HepG2 (cell line): ENCODE data around the gene AMOTL2. TPM values are rescaled to one million over a fixed set of nuclear protein-coding genes. Genes with fewer than 3 reads are reported as not detected.
A peak's percentile ranks its signal among the peaks of the same experiment; 100 is the strongest.

Experiments
- CCDC6 ChIP-seq: sonication (generic); formaldehyde crosslinking; IDR thresholded peaks from 2 replicates; pipeline ENCODE4 v1.8.1; 2022; ENCODE audit warnings: mild to moderate bottlenecking, missing genetic modification reagents, moderate library complexity
- ELF3 ChIP-seq: IDR thresholded peaks from 2 replicates; pipeline ENCODE4 v1.6.1; 2016; ENCODE audit warnings: missing genetic modification reagents, missing compliant biosample characterization
- ERF ChIP-seq: IDR thresholded peaks from 2 replicates; pipeline ENCODE4 v1.6.1; 2018; ENCODE audit warnings: missing biosample characterization, missing genetic modification reagents
- GATAD2A ChIP-seq: IDR thresholded peaks from 2 replicates; pipeline ENCODE4 v1.6.1; 2016
- IRF9 ChIP-seq: sonication (generic); formaldehyde crosslinking; IDR thresholded peaks from 2 replicates; pipeline ENCODE4 v1.8.0; 2022; ENCODE audit warnings: missing genetic modification reagents, mild to moderate bottlenecking, borderline replicate concordance
- KDM5B ChIP-seq: sonication (generic); formaldehyde crosslinking; IDR thresholded peaks from 2 replicates; pipeline ENCODE4 v1.4.0; 2020; ENCODE audit warnings: missing genetic modification reagents, mild to moderate bottlenecking, borderline replicate concordance
- MIER2 ChIP-seq: IDR thresholded peaks from 2 replicates; pipeline ENCODE4 v1.6.1; 2016; ENCODE audit warnings: missing biosample characterization, missing genetic modification reagents
- MTF2 ChIP-seq: sonication (generic); formaldehyde crosslinking; IDR thresholded peaks from 2 replicates; pipeline ENCODE4 v1.5.0; 2020; ENCODE audit warnings: missing genetic modification reagents, borderline replicate concordance
- NFAT5 ChIP-seq: sonication (generic); formaldehyde crosslinking; IDR thresholded peaks from 2 replicates; pipeline ENCODE4 v1.4.0; 2020; ENCODE audit warnings: missing genetic modification reagents
- ONECUT2 ChIP-seq: sonication (generic); formaldehyde crosslinking; IDR thresholded peaks from 2 replicates; pipeline ENCODE4 v1.4.0; 2020; ENCODE audit warnings: missing genetic modification reagents
- PHF20 ChIP-seq: sonication (generic); formaldehyde crosslinking; IDR thresholded peaks from 2 replicates; pipeline ENCODE4 v1.5.0; 2020; ENCODE audit warnings: mild to moderate bottlenecking, missing genetic modification reagents
- RBM39 ChIP-seq: fragments of 200-400 bp; formaldehyde crosslinking; IDR thresholded peaks from one replicate; pipeline ENCODE4 v1.6.1; 2018; ENCODE audit warnings: antibody characterized with exemption, mild to moderate bottlenecking, low read depth, low read length; ENCODE audit not compliant: poor library complexity, severe bottlenecking
- SSRP1 ChIP-seq: IDR thresholded peaks from 2 replicates; pipeline ENCODE4 v1.6.1; 2016; ENCODE audit warnings: control low read depth
- TFAP4 ChIP-seq: sonication (generic); IDR thresholded peaks from 2 replicates; pipeline ENCODE4 v1.6.1; 2016; ENCODE audit warnings: low read depth, borderline replicate concordance
- ZBTB7A ChIP-seq: sonication (generic); formaldehyde crosslinking; IDR thresholded peaks from 2 replicates; pipeline ENCODE4 v1.8.0; 2022; ENCODE audit warnings: mild to moderate bottlenecking, missing genetic modification reagents
- ZNF501 ChIP-seq: sonication (generic); formaldehyde crosslinking; IDR thresholded peaks from 2 replicates; pipeline ENCODE4 v1.5.1; 2020; ENCODE audit warnings: mild to moderate bottlenecking, moderate library complexity, missing genetic modification reagents
- ZNF556 ChIP-seq: sonication (generic); formaldehyde crosslinking; IDR thresholded peaks from 2 replicates; pipeline ENCODE4 v1.4.0; 2020; ENCODE audit warnings: mild to moderate bottlenecking, missing genetic modification reagents, borderline replicate concordance
- ZNF672 ChIP-seq: sonication (generic); formaldehyde crosslinking; IDR thresholded peaks from 2 replicates; pipeline ENCODE4 v1.8.1; 2022; ENCODE audit warnings: missing genetic modification reagents
- ZNF878 ChIP-seq: sonication (generic); formaldehyde crosslinking; IDR thresholded peaks from 2 replicates; pipeline ENCODE4 v1.8.1; 2023; ENCODE audit warnings: mild to moderate bottlenecking, missing genetic modification reagents, moderate library complexity
- polyA plus RNA-seq, 8 experiments: library from polyadenylated mRNA; depleted of rRNA in 3 of 8; stranded (reverse) in 7 of 8; unstranded in 1 of 8; fragments of >200 nt; fragmentation: Illumina TruSeq in 4 of 8; extraction: Trizol in 4 of 8; gene quantifications; 2 replicates each; pipeline versions ENCODE4 v1.2.1 to v1.2.3, GENCODE V29; 2011 to 2016; ENCODE audit warnings: low read depth in 4 of 8, missing spikeins in 1 of 8, mixed read lengths in 1 of 8; ENCODE audit not compliant: insufficient read depth in 1 of 8
- total RNA-seq, 5 experiments: library from RNA; depleted of rRNA; stranded (reverse); fragments of >200 nt; fragmentation: Illumina TruSeq; extraction: Trizol; gene quantifications; 2 replicates each; pipeline ENCODE4 v1.2.3, GENCODE V29; 2016; ENCODE audit warnings: low read depth in 1 of 5
- TF ChIP-seq, protein P1 (sequence below): sonication (generic); formaldehyde crosslinking; IDR thresholded peaks from 2 replicates; pipeline ENCODE4 v1.5.0; 2020; ENCODE audit warnings: missing genetic modification reagents

Gene AMOTL2
- total and polyA plus RNA-seq, 2 of the 13 experiments (the other 11 are each of a cell fraction or from before 2014, with no cell fraction given) = 17.3 to 18.5 TPM

DNA sequence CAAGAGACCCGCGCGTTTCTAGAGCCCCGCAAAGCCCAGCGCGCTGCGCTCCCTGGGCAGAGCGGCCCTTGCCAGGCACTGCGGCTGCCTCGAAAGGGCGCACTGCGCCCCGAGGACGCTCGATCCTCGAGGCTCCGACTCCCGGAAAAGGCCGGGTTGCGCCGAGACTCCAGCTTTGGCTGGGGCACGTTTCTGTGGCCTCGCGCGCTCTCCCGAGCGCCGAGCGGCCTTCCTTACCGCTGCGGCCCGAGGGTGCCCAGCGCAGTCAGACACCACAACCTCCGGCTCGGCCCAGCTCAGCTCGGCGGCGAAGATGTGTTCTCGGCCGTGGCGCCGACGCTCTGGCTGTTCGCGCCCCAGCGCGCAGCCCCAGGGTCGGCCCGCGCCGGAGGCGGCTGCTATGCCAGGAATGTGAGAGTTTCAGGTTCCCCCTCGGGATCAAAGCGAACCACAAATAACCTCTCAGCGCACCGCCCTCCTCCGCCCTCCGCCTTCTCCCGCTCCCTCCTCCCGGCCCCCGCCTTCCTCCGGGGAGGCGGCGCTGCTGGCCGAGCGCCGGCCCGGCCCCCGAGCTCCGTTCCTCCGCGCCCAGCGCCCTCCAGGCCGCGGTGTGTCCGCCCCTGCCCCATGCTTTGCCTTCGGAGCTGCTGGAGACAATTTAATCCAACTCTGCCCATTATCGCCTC is at the start of gene AMOTL2 (continued):
- 0 out of 2 replicates have a peak, but pooled peaks have one; percentile 24 for TF ChIP-seq PHF20 (CRISPR knock-in tag)
- no peak for TF ChIP-seq MIER2
- TF ChIP-seq ZNF556 (CRISPR knock-in tag) = 0 out of 2 replicates have a peak, but pooled peaks have one; percentile 4
- TF ChIP-seq MTF2 (CRISPR knock-in tag) = peak; percentile 78; the same call in 1 of the 2 replicates
- 0 out of 2 replicates have a peak, but pooled peaks have one; percentile 20 for TF ChIP-seq NFAT5
- TF ChIP-seq ONECUT2 = 0 out of 2 replicates have a peak, but pooled peaks have one; percentile 7
- peak; percentile 69; the same call in 1 of the 2 replicates for TF ChIP-seq CCDC6
- peak; percentile 50; the same call in 1 of the 2 replicates for TF ChIP-seq TFAP4
- TF ChIP-seq KDM5B (CRISPR knock-in tag) = peak; percentile 81
- peak; percentile 51; the same call in 1 of the 2 replicates for TF ChIP-seq ERF (CRISPR knock-in tag)
- TF ChIP-seq, protein P1, sequence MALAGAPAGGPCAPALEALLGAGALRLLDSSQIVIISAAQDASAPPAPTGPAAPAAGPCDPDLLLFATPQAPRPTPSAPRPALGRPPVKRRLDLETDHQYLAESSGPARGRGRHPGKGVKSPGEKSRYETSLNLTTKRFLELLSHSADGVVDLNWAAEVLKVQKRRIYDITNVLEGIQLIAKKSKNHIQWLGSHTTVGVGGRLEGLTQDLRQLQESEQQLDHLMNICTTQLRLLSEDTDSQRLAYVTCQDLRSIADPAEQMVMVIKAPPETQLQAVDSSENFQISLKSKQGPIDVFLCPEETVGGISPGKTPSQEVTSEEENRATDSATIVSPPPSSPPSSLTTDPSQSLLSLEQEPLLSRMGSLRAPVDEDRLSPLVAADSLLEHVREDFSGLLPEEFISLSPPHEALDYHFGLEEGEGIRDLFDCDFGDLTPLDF (CRISPR knock-in tag) = peak; percentile 75; the same call in 1 of the 2 replicates
- TF ChIP-seq IRF9 (CRISPR knock-in tag) = peak; percentile 63; the same call in 1 of the 2 replicates
- TF ChIP-seq ZBTB7A (CRISPR knock-in tag) = peak; percentile 26; the same call in 1 of the 2 replicates
- no peak for TF ChIP-seq ELF3 (CRISPR knock-in tag)
- no peak for TF ChIP-seq ZNF672
- peak; percentile 41; the same call in 1 of the 2 replicates for TF ChIP-seq ZNF501 (CRISPR knock-in tag)
- TF ChIP-seq ZNF878 (CRISPR knock-in tag) = peak; percentile 24; the same call in 1 of the 2 replicates
- peak; percentile 50; the same call in 1 of the 2 replicates for TF ChIP-seq GATAD2A (CRISPR knock-in tag)
- TF ChIP-seq SSRP1 (CRISPR knock-in tag) = no peak
- TF ChIP-seq RBM39 = peak; percentile 94
